Tongue (tissue), 2 donors: ENCODE data around the gene CAMTA1. TPM values are rescaled to one million over a fixed set of nuclear protein-coding genes. Genes with fewer than 3 reads are reported as not detected.
A peak's percentile ranks its signal among the peaks of the same experiment; 100 is the strongest.

Experiments used
- DNase-seq: peaks from one replicate; pipeline ENCODE4 v3.0.0-alpha.2; 2015
- total RNA-seq: library from RNA; depleted of rRNA; stranded (reverse); fragments of >200 nt; gene quantifications from one replicate; pipeline ENCODE4 v1.2.3, GENCODE V29; 2014

Gene CAMTA1
- total RNA-seq, 1 donor from 2014 or later: 60.6 TPM

DNA sequence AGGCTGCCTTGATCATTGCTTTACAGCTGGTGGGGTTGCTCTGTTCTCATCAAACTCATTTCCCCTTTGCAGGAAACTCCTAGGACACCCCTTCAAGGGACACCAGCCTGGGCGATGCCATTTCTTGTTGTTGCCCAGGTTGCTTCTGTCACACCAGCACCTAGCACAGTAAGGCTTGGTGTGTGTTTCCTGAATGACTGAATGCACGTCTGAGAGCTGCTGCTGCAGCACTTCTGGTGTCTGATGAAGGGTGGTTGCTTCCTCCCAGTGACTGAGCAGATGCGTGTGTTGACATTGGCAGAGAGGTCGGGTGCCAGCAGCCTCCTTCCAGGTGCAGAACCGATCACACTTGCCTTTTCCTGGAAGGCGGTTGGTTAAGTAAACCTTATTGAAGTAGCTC is 477.4 kb downstream of the CAMTA1 start:
- DNase-seq: no peak

GRCh38 chr1:7263021-7263960 is 478.0 kb downstream of the CAMTA1 start:
- DNase-seq: peak; percentile 57

DNA sequence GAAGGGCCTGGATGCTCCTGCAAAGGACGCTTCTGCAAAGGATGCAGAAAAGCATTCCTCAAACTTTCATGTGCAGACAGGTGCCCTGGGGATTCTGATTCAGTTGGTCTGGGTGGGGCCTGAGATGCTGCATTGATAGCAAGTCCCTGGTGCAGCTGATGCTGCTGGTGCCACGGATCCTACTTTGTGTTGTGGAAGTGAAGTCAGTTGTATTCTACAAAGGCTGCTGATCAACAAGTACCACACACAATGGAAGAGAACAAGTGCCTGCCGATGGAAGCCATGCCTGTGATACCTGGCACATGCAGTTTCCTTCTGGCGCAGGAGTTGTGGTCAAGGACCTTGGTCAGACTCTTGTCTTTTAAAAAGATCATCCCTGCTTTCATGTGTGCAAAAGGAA is 478.8 kb downstream of the CAMTA1 start:
- no peak for DNase-seq

GRCh38 chr1:7265771-7266371 is 480.6 kb downstream of the CAMTA1 start:
- DNase-seq: peak; percentile 41

- DNase-seq: no peak
These were observed 481.3 kb downstream of the CAMTA1 start for GRCh38 chr1:7266561-7266960.

DNA sequence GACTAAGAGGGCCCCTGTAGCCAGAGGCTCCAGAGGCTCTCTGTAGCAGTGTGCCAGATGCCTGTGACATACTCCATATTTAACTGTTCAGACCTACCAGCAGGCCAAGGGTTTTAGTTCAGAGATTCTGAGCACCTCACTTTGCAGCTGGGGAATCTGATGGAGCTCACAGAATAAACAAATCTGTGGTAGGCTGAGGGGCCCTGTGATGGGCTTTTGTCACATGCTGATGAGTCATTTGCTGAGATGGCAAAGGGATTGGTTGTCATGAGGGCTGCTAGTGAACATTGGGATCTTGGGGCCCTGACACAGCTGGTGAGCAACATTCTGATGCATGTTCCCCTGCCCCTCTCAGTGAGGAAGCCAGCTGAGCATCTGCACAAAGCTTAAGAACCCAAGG is 482.2 kb downstream of the CAMTA1 start:
- no peak for DNase-seq

GRCh38 chr1:7268983-7269382 is 483.7 kb downstream of the CAMTA1 start:
- DNase-seq: no peak

DNA sequence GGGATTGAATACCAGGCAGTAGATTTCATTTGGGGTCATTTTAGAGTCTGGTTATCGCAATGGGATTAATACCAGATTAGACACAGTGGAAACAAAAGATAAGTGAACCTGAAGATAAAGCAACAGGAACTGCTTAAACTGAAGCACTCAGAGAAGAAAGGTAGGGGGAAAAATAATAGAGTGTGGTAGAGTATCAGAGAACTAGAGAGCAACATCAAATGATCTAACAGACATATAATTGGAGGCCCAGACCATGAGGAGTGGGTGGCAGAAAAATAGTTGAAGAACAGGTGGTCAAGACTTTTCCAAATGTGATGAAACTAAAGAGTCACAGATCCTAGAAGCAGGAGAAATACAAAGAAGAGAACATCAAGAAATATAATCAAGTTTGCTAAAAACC is 484.3 kb downstream of the CAMTA1 start:
- DNase-seq: no peak

- no peak for DNase-seq
These were observed 489.0 kb downstream of the CAMTA1 start for GRCh38 chr1:7274256-7274655.

DNA sequence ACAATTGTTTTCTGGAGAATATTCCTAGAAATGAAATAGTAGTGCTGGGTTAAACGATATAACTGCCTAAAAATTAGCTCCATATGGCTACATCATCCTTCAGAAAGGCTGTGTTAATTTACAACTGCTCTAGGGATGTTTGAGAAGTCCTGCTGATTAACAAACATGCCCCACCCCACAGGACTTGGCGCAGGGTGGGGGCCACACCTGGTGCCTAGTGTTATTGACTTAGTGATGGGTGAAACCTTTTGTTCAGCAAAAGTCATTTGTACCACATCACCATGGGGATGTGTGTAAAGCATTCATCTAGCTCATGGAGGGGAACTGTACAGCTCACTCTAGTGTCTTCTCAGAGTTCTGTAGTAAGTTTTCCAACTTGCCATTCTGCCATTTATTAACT is 492.8 kb downstream of the CAMTA1 start:
- no peak for DNase-seq

DNA sequence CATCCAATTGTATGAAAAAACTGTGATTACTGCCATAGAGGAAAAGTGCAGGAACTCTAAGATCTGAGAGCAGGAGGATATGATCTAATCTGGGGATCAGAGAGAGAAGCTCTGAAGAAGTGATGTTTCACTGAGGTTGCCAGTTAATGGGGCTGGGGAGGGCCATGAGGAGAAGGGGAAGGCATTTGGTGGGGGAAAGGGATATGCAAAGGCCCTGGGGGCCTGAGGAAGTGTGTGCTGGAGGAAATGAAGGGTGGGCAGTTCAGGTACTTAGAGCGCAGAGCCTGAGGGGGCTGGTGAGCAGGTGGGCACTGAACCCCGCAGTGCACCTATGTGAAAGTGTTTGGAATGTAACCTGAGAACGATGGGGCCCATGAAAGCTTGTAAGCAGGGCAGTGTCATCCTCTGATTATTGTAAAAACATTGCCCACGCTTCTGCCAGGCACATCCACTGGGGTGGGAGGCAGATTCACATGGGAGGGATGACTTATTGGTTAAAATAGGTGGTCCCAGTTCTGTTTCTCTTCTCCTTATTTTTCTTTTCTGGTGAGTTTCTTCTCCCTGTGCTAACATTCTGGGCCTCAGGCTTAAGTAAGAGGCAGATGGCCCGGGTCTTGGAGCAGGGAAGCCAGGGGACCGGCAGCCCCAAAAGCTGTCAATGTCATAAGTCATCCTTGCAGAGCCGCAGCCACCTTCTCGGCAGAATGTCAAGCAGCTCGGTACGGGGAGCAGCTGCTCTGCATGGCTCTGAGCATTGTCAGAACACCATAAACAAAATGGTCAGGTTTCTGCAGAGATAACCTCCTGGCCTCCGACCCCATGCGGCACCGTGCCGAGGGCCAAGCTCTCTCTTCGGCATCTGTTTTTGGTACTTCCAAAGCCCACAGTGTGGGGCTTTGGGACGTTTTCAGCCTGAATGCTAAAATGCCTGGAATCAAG is 493.8 kb downstream of the CAMTA1 start:
- no peak for DNase-seq

- no peak for DNase-seq
These were observed 494.5 kb downstream of the CAMTA1 start for GRCh38 chr1:7279769-7280168.

DNA sequence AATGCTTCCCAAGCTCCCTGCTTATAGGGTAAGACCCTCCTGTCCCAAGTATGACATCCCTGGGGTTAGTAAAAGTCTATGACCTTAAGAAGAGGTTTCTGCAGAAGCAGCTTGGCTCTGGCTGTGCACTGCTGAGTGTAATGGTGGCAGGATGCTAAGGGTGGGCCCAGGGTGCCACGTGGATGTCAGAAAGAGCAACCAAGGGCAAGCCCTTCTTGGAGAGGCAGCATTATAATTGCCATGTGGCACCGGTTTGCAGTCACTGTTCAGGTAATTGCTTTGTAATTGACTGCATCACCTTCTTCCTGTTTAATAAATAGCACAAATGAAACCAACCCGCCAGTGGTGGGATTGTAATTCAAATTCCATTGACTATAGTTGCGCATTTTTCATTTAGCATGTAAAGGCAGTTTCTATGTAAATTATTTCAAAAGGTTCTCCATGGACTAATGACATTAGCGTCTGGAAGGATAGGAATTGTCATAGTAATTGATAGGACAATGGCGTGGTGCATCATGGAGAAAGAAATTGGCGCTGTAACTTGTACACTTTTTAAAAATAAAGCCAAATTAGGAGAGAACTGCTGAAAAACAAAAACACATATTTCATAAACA is 495.2 kb downstream of the CAMTA1 start:
- no peak for DNase-seq

GRCh38 chr1:7281821-7282220 is 496.6 kb downstream of the CAMTA1 start:
- peak; percentile 72 for DNase-seq

DNA sequence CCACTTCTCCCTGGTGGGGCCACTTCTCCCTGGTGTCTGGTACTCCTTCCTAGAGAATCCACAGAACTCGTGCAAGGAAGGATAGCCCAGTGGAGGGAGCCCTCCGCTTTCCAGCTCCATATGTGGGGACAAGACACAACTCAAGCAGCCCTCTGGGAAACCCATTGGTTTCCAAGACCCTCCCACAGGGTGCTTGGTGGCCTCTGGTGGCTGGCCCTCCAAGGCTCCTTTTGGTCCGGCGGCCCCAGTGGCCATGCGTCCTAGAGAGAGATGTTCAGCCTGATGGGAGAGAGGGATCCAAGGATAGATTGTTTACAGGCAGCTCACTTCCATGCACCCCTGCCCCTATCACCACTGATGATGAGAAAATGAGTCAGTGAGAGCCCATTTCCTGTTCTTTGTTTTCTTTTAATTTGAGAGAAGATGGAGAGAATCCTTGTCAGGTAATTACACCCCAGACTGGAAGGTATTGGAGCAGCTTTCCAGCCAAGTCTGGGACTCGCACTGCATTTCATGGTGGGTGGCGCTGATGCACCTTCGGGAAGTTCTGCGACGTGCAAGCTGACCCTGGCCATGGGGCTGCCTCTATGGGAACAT is 499.7 kb downstream of the CAMTA1 start:
- no peak for DNase-seq

- DNase-seq: no peak
These were observed 500.7 kb downstream of the CAMTA1 start for GRCh38 chr1:7285856-7286454.

DNA sequence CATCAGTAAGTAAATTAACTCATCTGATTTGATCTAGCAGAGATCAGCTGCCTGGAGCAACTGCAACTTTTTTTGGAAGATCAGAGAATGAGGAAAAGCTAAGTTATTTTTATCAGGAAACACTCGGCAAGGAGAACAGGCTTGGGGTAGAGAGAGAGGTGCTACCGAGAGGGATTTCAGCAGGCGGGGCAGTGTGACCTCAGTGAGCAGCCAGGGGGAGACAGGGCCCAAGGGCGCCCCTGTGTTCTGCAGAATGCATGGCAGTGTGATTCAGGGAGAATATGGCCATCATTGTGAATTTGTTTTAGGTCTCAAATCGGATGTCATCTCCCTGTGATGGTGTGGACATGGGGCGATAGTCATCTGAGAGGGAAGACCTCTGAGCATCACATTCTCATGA is 501.8 kb downstream of the CAMTA1 start:
- no peak for DNase-seq

GRCh38 chr1:7288992-7289391 is 503.7 kb downstream of the CAMTA1 start:
- DNase-seq: no peak

- no peak for DNase-seq
These were observed 504.4 kb downstream of the CAMTA1 start for GRCh38 chr1:7289694-7290093.

GRCh38 chr1:7290971-7291970 is 506.0 kb downstream of the CAMTA1 start:
- peak; percentile 79 for DNase-seq
